ENCODE data around the gene PTPRC.

- TF ChIP-seq CTCF (IDR thresholded peaks at IDR 0.05; ENCODE audit: low read depth, low read length) (no peak), MYC (IDR thresholded peaks at IDR 0.05; ENCODE audit: low read depth, low read length) (no peak), POLR2A (IDR thresholded peaks at IDR 0.05; ENCODE audit: extremely low read depth, insufficient read length) (no peak)
These were observed 2.9 kb upstream of the PTPRC start for GRCh38 chr1:198635964-198636363.

Data from NB4 (cell line).